GM19239 (cell line): ENCODE data around the gene TRIM56.
"Not testable (repeated sequence)": the region's sequence is repeated elsewhere in the genome, so short reads cannot be mapped to it uniquely, and the experiment has no call there.

Source experiments
- DNase-seq: peaks from one replicate; pipeline ENCODE4 v3.0.0; 2011; ENCODE audit warnings: low spot score; ENCODE audit not compliant: insufficient read length
- FAIRE-seq: peaks from 2 replicates; lab custom pipeline; 2011; peaks lifted over from hg19 to GRCh38; lab: Jason Lieb, UNC

TRIM56 gene, protein sequence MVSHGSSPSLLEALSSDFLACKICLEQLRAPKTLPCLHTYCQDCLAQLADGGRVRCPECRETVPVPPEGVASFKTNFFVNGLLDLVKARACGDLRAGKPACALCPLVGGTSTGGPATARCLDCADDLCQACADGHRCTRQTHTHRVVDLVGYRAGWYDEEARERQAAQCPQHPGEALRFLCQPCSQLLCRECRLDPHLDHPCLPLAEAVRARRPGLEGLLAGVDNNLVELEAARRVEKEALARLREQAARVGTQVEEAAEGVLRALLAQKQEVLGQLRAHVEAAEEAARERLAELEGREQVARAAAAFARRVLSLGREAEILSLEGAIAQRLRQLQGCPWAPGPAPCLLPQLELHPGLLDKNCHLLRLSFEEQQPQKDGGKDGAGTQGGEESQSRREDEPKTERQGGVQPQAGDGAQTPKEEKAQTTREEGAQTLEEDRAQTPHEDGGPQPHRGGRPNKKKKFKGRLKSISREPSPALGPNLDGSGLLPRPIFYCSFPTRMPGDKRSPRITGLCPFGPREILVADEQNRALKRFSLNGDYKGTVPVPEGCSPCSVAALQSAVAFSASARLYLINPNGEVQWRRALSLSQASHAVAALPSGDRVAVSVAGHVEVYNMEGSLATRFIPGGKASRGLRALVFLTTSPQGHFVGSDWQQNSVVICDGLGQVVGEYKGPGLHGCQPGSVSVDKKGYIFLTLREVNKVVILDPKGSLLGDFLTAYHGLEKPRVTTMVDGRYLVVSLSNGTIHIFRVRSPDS

GRCh38 chr7:101085162-101085964 lies at the start of gene TRIM56:
TSS of gene TRIM56 (plus strand) at chr7:101085481. CDS start at chr7:101087313, 1,832 bp downstream.
- peak; percentile 95 for FAIRE-seq
- DNase-seq: peak; percentile 98

- FAIRE-seq (no peak), DNase-seq (no peak)
These were observed 49.3 kb upstream of the TRIM56 start for GRCh38 chr7:101035941-101036340.

GRCh38 chr7:101041283-101041682 lies 44.0 kb upstream of the TRIM56 start:
- not testable (repeated sequence) for FAIRE-seq, DNase-seq

GRCh38 chr7:101058355-101058754 lies 26.9 kb upstream of the TRIM56 start:
- DNase-seq: no peak

DNA sequence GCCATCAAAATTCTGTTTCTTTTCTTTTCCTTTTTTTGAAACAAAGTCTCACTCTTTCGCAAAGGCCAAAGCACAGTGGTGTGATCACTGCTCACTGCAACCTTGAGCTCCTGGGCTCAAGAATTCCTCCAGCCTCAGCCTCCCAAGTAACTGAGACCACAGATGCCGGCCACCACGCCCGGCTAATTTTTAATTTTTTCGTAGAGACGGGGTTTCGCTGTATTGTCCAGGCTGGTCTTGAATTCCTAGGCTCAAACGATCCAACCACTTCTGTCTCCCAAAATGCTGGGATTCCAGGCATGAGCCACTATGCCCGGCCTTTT lies 25.7 kb upstream of the TRIM56 start:
- FAIRE-seq (no peak), DNase-seq (no peak)

More at GRCh38 chr7:101058355-101058754, 26.9 kb upstream of the TRIM56 start:
- FAIRE-seq: no peak

DNA sequence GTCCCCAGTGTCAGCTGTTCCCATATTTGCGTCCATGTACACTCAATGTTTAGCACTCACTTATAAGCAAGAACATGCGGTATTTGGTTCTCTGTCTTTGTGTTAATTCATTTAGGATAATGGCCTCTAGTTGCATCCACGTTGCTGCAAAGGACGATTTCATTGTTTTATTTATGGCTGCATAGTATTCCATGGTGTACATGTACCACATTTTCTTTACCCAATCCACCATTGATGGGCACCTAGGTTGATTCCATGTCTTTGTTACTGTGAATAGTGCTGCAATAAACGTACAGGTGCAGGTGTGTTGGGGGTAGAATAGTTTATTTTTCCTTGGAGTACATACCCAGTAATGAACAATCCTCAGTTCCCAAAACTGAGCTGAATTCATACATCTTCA lies 24.3 kb upstream of the TRIM56 start:
- no peak for DNase-seq
- no peak for FAIRE-seq

DNA sequence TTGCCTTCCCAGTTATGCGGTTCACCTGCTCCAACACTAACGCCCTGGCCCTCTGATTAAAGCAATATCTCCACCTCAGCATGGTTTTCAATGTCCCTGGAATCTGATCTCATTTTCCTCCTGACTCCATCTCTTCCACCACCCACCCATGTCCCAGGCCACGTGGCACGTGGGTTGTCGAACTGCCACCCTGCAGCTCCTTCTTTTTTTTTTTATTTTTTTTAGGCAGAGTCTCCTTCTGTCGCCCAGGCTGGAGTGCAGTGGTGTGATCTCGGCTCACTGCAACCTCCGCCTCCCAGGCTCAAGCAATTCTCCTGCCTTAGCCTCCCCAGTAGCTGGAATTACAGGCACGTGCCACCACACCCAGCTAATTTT lies 21.1 kb upstream of the TRIM56 start:
- DNase-seq, FAIRE-seq: not testable (repeated sequence)

DNA sequence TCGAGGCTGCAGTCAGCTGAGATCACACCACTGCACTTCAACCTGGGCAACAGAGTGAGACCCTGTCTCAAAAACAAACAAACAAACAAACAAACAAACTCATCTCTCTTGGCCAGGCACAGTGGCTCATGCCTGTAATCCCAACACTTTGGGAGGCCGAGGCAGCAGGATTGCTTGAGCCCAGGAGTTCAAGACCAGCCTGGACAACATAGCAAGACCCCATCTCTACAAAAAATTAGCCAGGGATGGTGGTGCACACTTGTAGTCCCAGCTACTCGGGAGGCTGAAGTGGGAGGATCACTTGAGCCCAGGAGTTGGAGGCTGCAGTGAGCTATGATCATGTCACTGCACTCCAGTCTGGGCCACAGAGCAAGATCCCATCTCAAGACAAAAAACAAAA lies 20.1 kb upstream of the TRIM56 start:
- not testable (repeated sequence) for DNase-seq, FAIRE-seq

DNA sequence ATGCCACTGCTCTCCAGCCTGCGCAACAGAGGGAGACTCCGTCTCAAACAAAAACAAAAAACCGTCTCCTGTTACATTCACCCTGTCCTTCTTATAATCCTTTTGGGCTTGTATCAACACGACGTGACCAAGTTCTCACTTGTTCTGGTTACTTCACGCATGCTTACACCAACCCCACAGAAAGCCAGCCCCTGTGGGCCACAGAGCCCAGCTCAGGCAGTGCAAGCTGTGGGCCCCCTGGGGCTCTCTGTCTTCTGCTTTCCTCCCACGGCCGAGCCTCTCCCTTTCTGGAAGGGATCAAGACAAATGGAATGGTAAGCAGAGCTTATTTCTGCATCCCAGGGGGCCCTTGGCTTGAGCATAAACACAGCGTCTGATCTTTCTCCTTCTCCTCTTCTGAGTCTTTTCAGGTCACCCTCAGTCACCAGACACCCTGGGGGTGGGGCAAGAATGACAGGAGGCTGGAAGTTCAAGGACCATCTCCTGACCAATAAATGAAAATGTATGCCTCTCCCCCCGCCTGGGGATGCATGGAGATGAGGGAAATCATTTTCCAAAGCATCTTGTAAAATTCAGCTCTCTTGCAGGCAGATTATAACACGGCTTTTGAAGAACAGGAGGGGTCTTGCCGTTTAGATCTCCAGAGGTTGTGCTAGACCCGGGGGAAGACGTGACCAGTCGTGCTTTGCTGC lies 19.0 kb upstream of the TRIM56 start:
- FAIRE-seq (no peak), DNase-seq (no peak)

GRCh38 chr7:101066833-101067177 lies 18.5 kb upstream of the TRIM56 start:
- DNase-seq (no peak), FAIRE-seq (no peak)

DNA sequence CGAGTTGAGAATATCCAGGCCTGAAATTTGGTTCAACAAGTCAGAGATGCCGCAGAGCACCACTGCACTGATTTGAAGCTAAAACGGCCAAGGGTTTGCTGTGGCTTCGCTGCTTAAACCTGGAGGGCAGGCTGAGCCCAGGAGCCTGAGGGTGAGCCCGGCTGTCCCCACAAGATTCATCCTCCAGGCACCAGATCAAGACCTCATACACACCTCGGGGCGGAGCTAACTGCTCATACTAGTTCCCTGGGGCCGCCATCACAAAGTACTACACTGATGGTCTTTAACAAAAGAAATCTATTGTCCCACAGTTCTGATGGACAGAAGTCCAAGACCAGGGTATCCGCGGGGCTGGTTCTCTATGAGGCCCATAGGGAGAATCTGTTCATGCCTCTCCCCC lies 16.9 kb upstream of the TRIM56 start:
- FAIRE-seq (no peak), DNase-seq (no peak)

DNA sequence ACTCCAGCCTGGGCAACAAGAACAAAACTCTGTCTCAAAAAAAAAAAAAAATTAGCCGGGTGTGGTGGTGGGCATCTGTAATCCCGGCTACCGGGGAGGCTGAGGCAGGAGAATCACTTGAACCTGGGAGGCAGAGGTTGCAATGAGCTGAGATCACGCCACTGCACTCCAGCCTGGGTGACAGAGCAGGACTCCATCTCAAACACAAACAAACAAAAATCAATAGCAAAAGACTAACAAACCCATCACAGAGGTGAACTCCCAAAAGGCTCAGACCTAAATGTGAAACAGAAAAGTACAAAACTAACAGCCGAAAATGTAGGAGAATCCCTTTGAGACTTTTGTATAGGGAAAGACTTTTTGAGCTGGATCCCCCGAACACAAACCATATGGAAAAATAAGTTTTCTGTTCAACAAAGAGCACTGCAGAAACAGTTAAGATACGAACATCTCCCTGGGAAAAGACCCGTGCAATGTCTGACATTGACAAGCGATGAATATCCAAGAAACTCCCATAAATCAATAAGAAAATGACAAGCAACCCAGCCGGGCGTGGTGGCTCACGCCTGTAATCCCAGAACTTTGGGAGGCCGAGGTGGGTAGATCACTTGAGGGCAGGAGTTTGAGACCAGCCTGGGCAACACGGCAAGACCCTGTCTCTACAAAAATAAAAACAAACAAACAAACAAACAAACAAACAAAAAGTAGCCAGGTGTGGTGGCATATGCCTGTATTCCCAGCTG lies 13.7 kb upstream of the TRIM56 start:
- not testable (repeated sequence) for FAIRE-seq

GRCh38 chr7:101075646-101076045 lies 9.6 kb upstream of the TRIM56 start:
- FAIRE-seq (no peak), DNase-seq (no peak)

More for the DNA sequence above, 13.7 kb upstream of the TRIM56 start:
- not testable (repeated sequence) for DNase-seq

DNA sequence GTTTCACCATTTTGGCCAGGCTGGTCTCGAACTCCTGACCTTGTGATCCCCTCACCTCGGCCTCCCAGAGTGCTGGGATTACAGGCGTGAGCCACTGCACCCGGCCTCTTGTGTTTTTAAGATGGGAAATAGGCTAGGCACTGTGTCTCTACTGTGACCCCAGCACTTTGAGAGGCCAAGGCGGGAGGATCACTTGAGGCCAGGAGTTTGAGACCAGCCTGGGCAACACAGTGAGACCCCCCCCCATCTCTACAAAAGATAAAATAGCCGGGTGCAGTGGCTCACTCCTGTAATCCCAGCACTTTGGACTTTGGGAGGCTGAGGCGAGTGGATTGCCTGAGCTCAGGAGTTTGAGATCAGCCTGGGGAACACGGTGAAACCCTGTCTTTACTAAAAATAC lies 9.1 kb upstream of the TRIM56 start:
- DNase-seq, FAIRE-seq: not testable (repeated sequence)

DNA sequence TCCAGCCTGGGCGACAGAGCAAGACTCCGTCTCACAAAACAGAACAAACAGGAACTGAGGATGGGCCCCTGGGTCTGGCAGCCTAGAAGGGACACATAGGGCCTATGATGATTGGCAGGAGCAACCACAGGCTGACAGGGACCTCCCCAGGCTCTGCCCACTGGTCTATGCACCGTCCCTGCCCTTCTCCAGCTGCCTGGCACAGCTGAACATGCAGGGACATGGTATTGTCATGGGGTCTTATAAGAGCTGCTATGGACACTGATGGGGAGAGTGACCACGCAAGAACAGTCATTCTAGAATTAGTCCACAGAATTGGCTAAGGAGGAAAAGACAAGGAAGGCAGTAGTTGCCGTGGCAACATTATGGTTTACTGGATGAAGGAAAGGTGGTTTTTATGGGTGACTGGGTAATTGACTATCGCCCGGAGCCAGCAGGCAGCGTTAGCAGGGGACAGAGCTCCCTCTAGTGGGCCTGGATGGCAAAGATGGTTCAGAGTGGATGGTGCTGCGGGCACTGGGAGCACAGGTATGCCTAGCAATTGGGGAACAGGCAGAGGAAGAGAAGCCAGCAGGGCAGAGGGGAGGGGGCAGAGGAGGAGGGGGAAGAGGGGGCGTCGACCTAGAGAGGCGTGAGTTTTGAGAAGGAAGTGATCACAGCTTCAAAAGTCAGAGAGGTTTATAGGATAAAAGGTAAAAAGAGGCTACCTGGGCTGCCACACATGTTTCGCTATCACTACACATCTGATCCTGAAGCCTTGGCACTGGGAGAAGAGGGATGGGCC lies 7.8 kb upstream of the TRIM56 start:
- DNase-seq: peak; percentile 76
- peak; percentile 82 for FAIRE-seq

- FAIRE-seq (no peak), DNase-seq (no peak)
These were observed 3.8 kb upstream of the TRIM56 start for GRCh38 chr7:101081432-101081831.

- DNase-seq (no peak), FAIRE-seq (no peak)
These were observed 468 bp upstream of the TRIM56 start for GRCh38 chr7:101084865-101085161.

DNA sequence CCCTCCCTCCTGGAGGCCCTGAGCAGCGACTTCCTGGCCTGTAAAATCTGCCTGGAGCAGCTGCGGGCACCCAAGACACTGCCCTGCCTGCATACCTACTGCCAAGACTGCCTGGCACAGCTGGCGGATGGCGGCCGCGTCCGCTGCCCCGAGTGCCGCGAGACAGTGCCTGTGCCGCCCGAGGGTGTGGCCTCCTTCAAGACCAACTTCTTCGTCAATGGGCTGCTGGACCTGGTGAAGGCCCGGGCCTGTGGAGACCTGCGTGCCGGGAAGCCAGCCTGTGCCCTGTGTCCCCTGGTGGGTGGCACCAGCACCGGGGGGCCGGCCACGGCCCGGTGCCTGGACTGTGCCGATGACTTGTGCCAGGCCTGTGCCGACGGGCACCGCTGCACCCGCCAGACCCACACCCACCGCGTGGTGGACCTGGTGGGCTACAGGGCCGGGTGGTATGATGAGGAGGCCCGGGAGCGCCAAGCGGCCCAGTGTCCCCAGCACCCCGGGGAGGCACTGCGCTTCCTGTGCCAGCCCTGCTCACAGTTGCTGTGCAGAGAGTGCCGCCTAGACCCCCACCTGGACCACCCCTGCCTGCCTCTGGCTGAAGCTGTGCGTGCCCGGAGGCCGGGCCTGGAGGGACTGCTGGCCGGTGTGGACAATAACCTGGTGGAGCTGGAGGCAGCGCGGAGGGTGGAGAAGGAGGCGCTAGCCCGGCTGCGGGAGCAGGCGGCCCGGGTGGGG lies 2.2 kb downstream of the TRIM56 start:
- DNase-seq: no peak
- FAIRE-seq: no peak
